K562 (cell line): ENCODE data around the gene PRR14L. TPM values are rescaled to one million over a fixed set of nuclear protein-coding genes. Genes with fewer than 3 reads are reported as not detected.

Experiments
- CEBPG ChIP-seq, 3 experiments: fragments of 200-800 bp in 1 of 3; sonication (Bioruptor generic) in 1 of 3; sonication (generic) in 1 of 3; formaldehyde crosslinking in 1 of 3; IDR thresholded peaks in 2 of 3; conservative IDR thresholded peaks in 1 of 3; 2 replicates each; pipeline versions ENCODE4 v1.6.1 to v1.8.0; 2016 to 2022; ENCODE audit warnings: missing compliant biosample characterization in 2 of 3, missing genetic modification characterization in 2 of 3, mild to moderate bottlenecking in 1 of 3, missing genetic modification reagents in 1 of 3
- GABPB1 ChIP-seq: sonication (generic); formaldehyde crosslinking; IDR thresholded peaks from 2 replicates; pipeline ENCODE4 v1.8.0; 2022; ENCODE audit warnings: mild to moderate bottlenecking, missing genetic modification reagents
- KHSRP ChIP-seq: fragments of 450-650 bp; IDR thresholded peaks from 2 replicates; pipeline ENCODE4 v1.6.1; 2017
- NFXL1 ChIP-seq: fragments of 450-650 bp; formaldehyde crosslinking; IDR thresholded peaks from 2 replicates; pipeline ENCODE4 v1.4.0; 2021; ENCODE audit warnings: mild to moderate bottlenecking
- NR2C1 ChIP-seq, 2 experiments: fragments of 450-650 bp; IDR thresholded peaks; 2 replicates each; pipeline ENCODE4 v1.6.1; 2017; ENCODE audit warnings: mild to moderate bottlenecking in 2 of 2, antibody characterized with exemption in 1 of 2, inconsistent platforms in 1 of 2, missing compliant biosample characterization in 1 of 2, missing genetic modification characterization in 1 of 2
- POLR2A ChIP-seq: fragments of 450-650 bp; conservative IDR thresholded peaks from 2 replicates; pipeline ENCODE4 v1.6.1; 2016
- POLR2AphosphoS5 ChIP-seq: IDR thresholded peaks from 2 replicates; pipeline ENCODE4 v1.6.1; 2011; ENCODE audit warnings: mild to moderate bottlenecking, low read depth, low read length, moderate library complexity; ENCODE audit not compliant: control insufficient read depth, insufficient read depth
- POLR2G ChIP-seq: fragments of 200-400 bp; formaldehyde crosslinking; IDR thresholded peaks from 2 replicates; pipeline ENCODE4 v1.6.1; 2017; ENCODE audit warnings: low read depth, mild to moderate bottlenecking, antibody characterized with exemption, low read length, moderate library complexity
- PTRF ChIP-seq: fragments of 450-650 bp; IDR thresholded peaks from 2 replicates; pipeline ENCODE4 v1.6.1; 2016; ENCODE audit warnings: mild to moderate bottlenecking, missing genetic modification characterization, missing compliant biosample characterization
- TCF3 ChIP-seq: sonication (generic); formaldehyde crosslinking; IDR thresholded peaks from 2 replicates; pipeline ENCODE4 v1.4.0; 2020; ENCODE audit warnings: mild to moderate bottlenecking, missing genetic modification reagents
- TOE1 ChIP-seq, 2 experiments: fragments of 450-650 bp in 1 of 2; sonication (generic) in 1 of 2; formaldehyde crosslinking in 1 of 2; IDR thresholded peaks; 2 replicates each; pipeline versions ENCODE4 v1.7.1 to v1.8.0; 2016 to 2022; ENCODE audit warnings: borderline replicate concordance in 2 of 2, mild to moderate bottlenecking in 2 of 2, antibody characterized with exemption in 1 of 2, inconsistent platforms in 1 of 2, low read depth in 1 of 2, missing genetic modification reagents in 1 of 2, moderate library complexity in 1 of 2
- polyA plus RNA-seq, 8 experiments: library from polyadenylated mRNA; depleted of rRNA in 4 of 8; stranded (reverse) in 5 of 8; unstranded in 3 of 8; fragments of >200 nt; fragmentation: Nextera tagmentation in 2 of 8; fragmentation: Illumina TruSeq in 1 of 8; extraction: Ambion mirVana in 2 of 8; extraction: Trizol in 1 of 8; gene quantifications; 2 replicates each; pipeline versions ENCODE4 v1.2.1 to v1.2.3, GENCODE V29; 2011 to 2014; ENCODE audit warnings: inconsistent platforms in 1 of 8, missing spikeins in 1 of 8
- total RNA-seq, 7 experiments: library from RNA; depleted of rRNA in 6 of 7; stranded (reverse); fragments of >200 nt in 6 of 7; fragmentation: Illumina TruSeq in 2 of 7; extraction: Trizol in 2 of 7; gene quantifications; 2 replicates each; pipeline versions ENCODE4 v1.2.1 to v1.2.3, GENCODE V29; 2011 to 2021; ENCODE audit warnings: low replicate concordance in 1 of 7
- TF ChIP-seq, protein P1 (sequence below): fragments of 200-800 bp; sonication (Bioruptor generic); IDR thresholded peaks from 2 replicates; pipeline ENCODE4 v1.6.1; 2016; ENCODE audit warnings: missing genetic modification characterization, missing compliant biosample characterization
- TF ChIP-seq, protein P2 (sequence below): fragments of 450-650 bp; IDR thresholded peaks from 2 replicates; pipeline ENCODE4 v1.6.1; 2016
- TF ChIP-seq, protein P3 (sequence below), 3 experiments: fragments of 200-800 bp in 1 of 3; sonication (Bioruptor generic) in 1 of 3; sonication (generic) in 1 of 3; formaldehyde crosslinking in 1 of 3; IDR thresholded peaks; 2 replicates each; pipeline versions ENCODE4 v1.6.1 to v1.8.0; 2016 to 2022; ENCODE audit warnings: mild to moderate bottlenecking in 2 of 3, missing compliant biosample characterization in 2 of 3, missing genetic modification characterization in 2 of 3, missing genetic modification reagents in 1 of 3
- TF ChIP-seq, protein P4 (sequence below), 2 experiments: fragments of 450-650 bp; conservative IDR thresholded peaks; 2 replicates each; pipeline ENCODE4 v1.6.1; 2017; ENCODE audit warnings: mild to moderate bottlenecking in 2 of 2, moderate library complexity in 2 of 2
- TF ChIP-seq, protein P5 (sequence below): sonication (generic); formaldehyde crosslinking; IDR thresholded peaks from 2 replicates; pipeline ENCODE4 v1.9.0; 2022; ENCODE audit warnings: mild to moderate bottlenecking, missing genetic modification reagents

The PRR14L gene
- total and polyA plus RNA-seq, 9 of the 15 experiments (the other 6 are each of a cell fraction or from before 2014, with no cell fraction given) = 2.8 to 36.3 (median 12.3) TPM

DNA sequence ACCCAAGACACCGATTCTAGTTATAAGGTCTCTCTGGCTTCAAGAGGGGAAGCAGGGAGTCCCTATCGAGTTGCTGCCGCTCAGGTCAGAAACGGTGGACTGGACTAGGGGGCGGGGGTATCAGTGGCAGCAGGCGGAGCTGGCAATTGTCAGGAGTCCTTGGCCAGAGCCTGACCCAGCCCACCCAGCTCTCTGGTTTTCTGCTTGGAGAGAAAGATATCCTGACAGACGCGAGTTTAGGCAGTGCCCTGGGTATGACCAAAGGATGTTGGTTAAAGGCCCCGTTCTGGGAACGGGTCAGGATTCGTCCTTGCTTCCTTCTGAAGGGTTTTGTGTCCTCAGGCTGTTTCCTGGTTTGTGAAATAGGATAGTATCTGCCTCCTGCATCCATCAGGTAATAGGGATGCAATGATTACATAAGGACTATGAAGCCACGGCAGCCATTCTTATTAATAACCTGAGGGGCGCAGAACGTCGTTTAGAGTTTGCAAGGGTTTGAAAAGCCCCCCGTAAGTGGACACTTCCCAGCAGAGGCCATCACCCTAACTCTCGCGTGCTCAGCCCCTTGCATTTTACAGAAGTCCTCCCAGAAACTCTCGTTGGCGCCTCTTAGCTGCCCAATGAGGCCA is 3.2 kb upstream of the PRR14L start (continued):
- TF ChIP-seq, protein P1, sequence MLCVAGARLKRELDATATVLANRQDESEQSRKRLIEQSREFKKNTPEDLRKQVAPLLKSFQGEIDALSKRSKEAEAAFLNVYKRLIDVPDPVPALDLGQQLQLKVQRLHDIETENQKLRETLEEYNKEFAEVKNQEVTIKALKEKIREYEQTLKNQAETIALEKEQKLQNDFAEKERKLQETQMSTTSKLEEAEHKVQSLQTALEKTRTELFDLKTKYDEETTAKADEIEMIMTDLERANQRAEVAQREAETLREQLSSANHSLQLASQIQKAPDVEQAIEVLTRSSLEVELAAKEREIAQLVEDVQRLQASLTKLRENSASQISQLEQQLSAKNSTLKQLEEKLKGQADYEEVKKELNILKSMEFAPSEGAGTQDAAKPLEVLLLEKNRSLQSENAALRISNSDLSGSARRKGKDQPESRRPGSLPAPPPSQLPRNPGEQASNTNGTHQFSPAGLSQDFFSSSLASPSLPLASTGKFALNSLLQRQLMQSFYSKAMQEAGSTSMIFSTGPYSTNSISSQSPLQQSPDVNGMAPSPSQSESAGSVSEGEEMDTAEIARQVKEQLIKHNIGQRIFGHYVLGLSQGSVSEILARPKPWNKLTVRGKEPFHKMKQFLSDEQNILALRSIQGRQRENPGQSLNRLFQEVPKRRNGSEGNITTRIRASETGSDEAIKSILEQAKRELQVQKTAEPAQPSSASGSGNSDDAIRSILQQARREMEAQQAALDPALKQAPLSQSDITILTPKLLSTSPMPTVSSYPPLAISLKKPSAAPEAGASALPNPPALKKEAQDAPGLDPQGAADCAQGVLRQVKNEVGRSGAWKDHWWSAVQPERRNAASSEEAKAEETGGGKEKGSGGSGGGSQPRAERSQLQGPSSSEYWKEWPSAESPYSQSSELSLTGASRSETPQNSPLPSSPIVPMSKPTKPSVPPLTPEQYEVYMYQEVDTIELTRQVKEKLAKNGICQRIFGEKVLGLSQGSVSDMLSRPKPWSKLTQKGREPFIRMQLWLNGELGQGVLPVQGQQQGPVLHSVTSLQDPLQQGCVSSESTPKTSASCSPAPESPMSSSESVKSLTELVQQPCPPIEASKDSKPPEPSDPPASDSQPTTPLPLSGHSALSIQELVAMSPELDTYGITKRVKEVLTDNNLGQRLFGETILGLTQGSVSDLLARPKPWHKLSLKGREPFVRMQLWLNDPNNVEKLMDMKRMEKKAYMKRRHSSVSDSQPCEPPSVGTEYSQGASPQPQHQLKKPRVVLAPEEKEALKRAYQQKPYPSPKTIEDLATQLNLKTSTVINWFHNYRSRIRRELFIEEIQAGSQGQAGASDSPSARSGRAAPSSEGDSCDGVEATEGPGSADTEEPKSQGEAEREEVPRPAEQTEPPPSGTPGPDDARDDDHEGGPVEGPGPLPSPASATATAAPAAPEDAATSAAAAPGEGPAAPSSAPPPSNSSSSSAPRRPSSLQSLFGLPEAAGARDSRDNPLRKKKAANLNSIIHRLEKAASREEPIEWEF (CRISPR knock-in tag) = peak; percentile 82; the same call in 1 of the 2 replicates
- TF ChIP-seq TOE1 (IDR thresholded peaks at IDR 0.05; ENCODE audit: borderline replicate concordance) (0 out of 2 replicates have a peak, but pooled peaks have one; percentile 10), TOE1 (CRISPR knock-in tag; IDR thresholded peaks at IDR 0.05; ENCODE audit: borderline replicate concordance, low read depth) (no peak), PTRF (no peak), POLR2A (peak; percentile 18; the same call in 1 of the 2 replicates), POLR2AphosphoS5 (peak; percentile 34; the same call in 1 of the 2 replicates), TCF3 (CRISPR knock-in tag) (no peak), NFXL1 (CRISPR knock-in tag) (no peak), NR2C1 (IDR thresholded peaks at IDR 0.05) (no peak), NR2C1 (tag; IDR thresholded peaks at IDR 0.05) (no peak), KHSRP (no peak), CEBPG (CRISPR knock-in tag; IDR thresholded peaks at IDR 0.05) (no peak), CEBPG (tag; conservative IDR thresholded peaks at IDR 0.05 in 1 of 2, IDR thresholded peaks at IDR 0.05 in 1 of 2) (0 out of 4 replicates have a peak, but pooled peaks of 1 of the 2 experiments have one; percentile 18), GABPB1 (CRISPR knock-in tag) (no peak), POLR2G (no peak)
- TF ChIP-seq, protein P2, sequence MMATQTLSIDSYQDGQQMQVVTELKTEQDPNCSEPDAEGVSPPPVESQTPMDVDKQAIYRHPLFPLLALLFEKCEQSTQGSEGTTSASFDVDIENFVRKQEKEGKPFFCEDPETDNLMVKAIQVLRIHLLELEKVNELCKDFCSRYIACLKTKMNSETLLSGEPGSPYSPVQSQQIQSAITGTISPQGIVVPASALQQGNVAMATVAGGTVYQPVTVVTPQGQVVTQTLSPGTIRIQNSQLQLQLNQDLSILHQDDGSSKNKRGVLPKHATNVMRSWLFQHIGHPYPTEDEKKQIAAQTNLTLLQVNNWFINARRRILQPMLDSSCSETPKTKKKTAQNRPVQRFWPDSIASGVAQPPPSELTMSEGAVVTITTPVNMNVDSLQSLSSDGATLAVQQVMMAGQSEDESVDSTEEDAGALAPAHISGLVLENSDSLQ = peak; percentile 32; the same call in 1 of the 2 replicates
- TF ChIP-seq, protein P3, sequence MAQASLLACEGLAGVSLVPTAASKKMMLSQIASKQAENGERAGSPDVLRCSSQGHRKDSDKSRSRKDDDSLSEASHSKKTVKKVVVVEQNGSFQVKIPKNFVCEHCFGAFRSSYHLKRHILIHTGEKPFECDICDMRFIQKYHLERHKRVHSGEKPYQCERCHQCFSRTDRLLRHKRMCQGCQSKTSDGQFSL (CRISPR knock-in tag; IDR thresholded peaks at IDR 0.05) = no peak
- TF ChIP-seq, protein P3 (tag; IDR thresholded peaks at IDR 0.05) = no peak
- TF ChIP-seq, protein P4, sequence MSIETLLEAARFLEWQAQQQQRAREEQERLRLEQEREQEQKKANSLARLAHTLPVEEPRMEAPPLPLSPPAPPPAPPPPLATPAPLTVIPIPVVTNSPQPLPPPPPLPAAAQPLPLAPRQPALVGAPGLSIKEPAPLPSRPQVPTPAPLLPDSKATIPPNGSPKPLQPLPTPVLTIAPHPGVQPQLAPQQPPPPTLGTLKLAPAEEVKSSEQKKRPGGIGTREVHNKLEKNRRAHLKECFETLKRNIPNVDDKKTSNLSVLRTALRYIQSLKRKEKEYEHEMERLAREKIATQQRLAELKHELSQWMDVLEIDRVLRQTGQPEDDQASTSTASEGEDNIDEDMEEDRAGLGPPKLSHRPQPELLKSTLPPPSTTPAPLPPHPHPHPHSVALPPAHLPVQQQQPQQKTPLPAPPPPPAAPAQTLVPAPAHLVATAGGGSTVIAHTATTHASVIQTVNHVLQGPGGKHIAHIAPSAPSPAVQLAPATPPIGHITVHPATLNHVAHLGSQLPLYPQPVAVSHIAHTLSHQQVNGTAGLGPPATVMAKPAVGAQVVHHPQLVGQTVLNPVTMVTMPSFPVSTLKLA (conservative IDR thresholded peaks at IDR 0.05) = no peak
- TF ChIP-seq, protein P5, sequence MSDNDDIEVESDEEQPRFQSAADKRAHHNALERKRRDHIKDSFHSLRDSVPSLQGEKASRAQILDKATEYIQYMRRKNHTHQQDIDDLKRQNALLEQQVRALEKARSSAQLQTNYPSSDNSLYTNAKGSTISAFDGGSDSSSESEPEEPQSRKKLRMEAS (CRISPR knock-in tag) = no peak
